ENCODE measurements around the gene FAM110A. TPM values are rescaled to one million over a fixed set of nuclear protein-coding genes. Genes with fewer than 3 reads are reported as not detected.

The FAM110A gene
- total and polyA plus RNA-seq, 2 of the 8 experiments (the other 6 are each of a cell fraction or from before 2014, with no cell fraction given) = 10.1 to 10.9 TPM

- H4K5ac ChIP-seq (ENCODE audit: insufficient read length, low read depth, low read length) = no peak overlapping the region
- no peak overlapping the region for H3K4ac ChIP-seq (replicated peaks; ENCODE audit: insufficient read length, low read depth, low read length)
- WGBS, 2 experiments (ENCODE audit: extremely low coverage in 1 of 2, insufficient coverage in 1 of 2, insufficient read length in 1 of 2, insufficient replicate concordance in 2 of 2, low coverage in 1 of 2, low lambda C conversion rate in 2 of 2, missing lambda C conversion rate in 1 of 2) = 80% methylated on average over 12 of the region's 12 CpGs; no CpG with 5 or more reads in 1 of the 2 experiments
- H3K18ac ChIP-seq (ENCODE audit: extremely low read depth, low read length) = no peak overlapping the region
- H3K9me3 ChIP-seq (ENCODE audit: insufficient read depth in 2 of 2, low read depth in 1 of 2, low read length in 1 of 2) = no peaks in the 10 kb centered on the region
- H2BK12ac ChIP-seq (ENCODE audit: low read depth, low read length) = no peak overlapping the region
- H3K79me1 ChIP-seq (ENCODE audit: low read depth, low read length) = no peaks in the 10 kb centered on the region; the same call in 1 of the 2 replicates
- no peaks in the 10 kb centered on the region for H3K79me2 ChIP-seq (ENCODE audit: control insufficient read depth in 1 of 2, insufficient read depth in 2 of 2, low read length in 2 of 2)
- no peak overlapping the region for H2AFZ ChIP-seq (ENCODE audit: low read length)
- H3K56ac ChIP-seq (replicated peaks; ENCODE audit: insufficient read length, low read depth, low read length) = no peak overlapping the region
- no peak overlapping the region for H3K14ac ChIP-seq (ENCODE audit: insufficient read length)
- no peak overlapping the region for H2BK15ac ChIP-seq (ENCODE audit: low read length)
- no peak for FAIRE-seq
- no peak overlapping the region for H3K4me3 ChIP-seq (ENCODE audit: extremely low read depth in 1 of 4, insufficient read depth in 2 of 4, low read depth in 3 of 4, low read length in 4 of 4)
- no peak overlapping the region for H2BK5ac ChIP-seq (ENCODE audit: low read depth, low read length)
- H3K27ac ChIP-seq (ENCODE audit: low read depth, low read length) = no peak overlapping the region
- no peak overlapping the region for H3K23ac ChIP-seq (ENCODE audit: insufficient read length)
- peaks cover 0 to 2% of the 10 kb centered on the region in 2 experiments for H4K20me1 ChIP-seq (replicated peaks in 1 of 2; ENCODE audit: control insufficient read depth in 1 of 2, insufficient read depth in 2 of 2, low read length in 2 of 2)
- no peak overlapping the region for H4K8ac ChIP-seq (ENCODE audit: extremely low read depth, insufficient read depth, low read length)
- H3K4me2 ChIP-seq (ENCODE audit: insufficient read depth in 1 of 2, low read depth in 2 of 2, low read length in 2 of 2) = no peak overlapping the region
- no peak overlapping the region for H2AK5ac ChIP-seq (ENCODE audit: low read depth, low read length)
- ChIA-PET CTCF (ENCODE audit: partially characterized antibody) (interaction anchor here (0.5 to 2.4 kb wide), 2 partner anchors 8 to 62 kb away, joined by 4 to 5 read pairs; no protein-coding TSS in a partner anchor), POLR2A (ENCODE audit: partially characterized antibody) (interaction anchor here (1.5 to 1.7 kb wide), 2 partner anchors 9 to 23 kb away, joined by 4 to 5 read pairs; partner anchors contain the start of gene FAM110A)
- H2BK120ac ChIP-seq (replicated peaks; ENCODE audit: low read depth, low read length) = no peak overlapping the region
- H3K36me3 ChIP-seq (ENCODE audit: control insufficient read depth in 2 of 4, insufficient read depth in 4 of 4, low read length in 3 of 4) = no peaks in the 10 kb centered on the region
- no peak overlapping the region for H3K9ac ChIP-seq (replicated peaks in 1 of 4; ENCODE audit: extremely low read depth in 1 of 4, low read depth in 3 of 4, low read length in 3 of 4)
- no peak for DNase-seq (ENCODE audit: low read depth in 1 of 2, low spot score in 2 of 2)
- peaks cover 0 to 3% (median 1%) of the 10 kb centered on the region in 4 experiments; a peak in 3 of 7 replicates for H3K4me1 ChIP-seq (replicated peaks in 1 of 4; ENCODE audit: control insufficient read depth in 3 of 4, insufficient read depth in 4 of 4, low read length in 3 of 4)
- H2BK20ac ChIP-seq (ENCODE audit: low read length) = no peak overlapping the region; the same call in 1 of the 2 replicates
- no peaks in the 10 kb centered on the region; a peak in 1 of 7 replicates for H3K27me3 ChIP-seq (replicated peaks in 1 of 4; ENCODE audit: control insufficient read depth in 3 of 4, extremely low read depth in 1 of 4, insufficient read depth in 3 of 4, low read length in 3 of 4)
- H4K91ac ChIP-seq (replicated peaks; ENCODE audit: insufficient read length, low read length) = no peak overlapping the region
- no peaks in the 10 kb centered on the region for H3K23me2 ChIP-seq (ENCODE audit: low read depth, low read length)
- no peak for TF ChIP-seq BACH1 (IDR thresholded peaks at IDR 0.05; ENCODE audit: low read length)
- TF ChIP-seq KDM5A (IDR thresholded peaks at IDR 0.05; ENCODE audit: low read length) = no peak
- TF ChIP-seq CREB1 (IDR thresholded peaks at IDR 0.05) = no peak
- no peak for TF ChIP-seq CBX8 (IDR thresholded peaks at IDR 0.05; ENCODE audit: borderline replicate concordance, low read depth, low read length)
- TF ChIP-seq SRF (IDR thresholded peaks at IDR 0.05; ENCODE audit: low read depth, low read length) = no peak
- no peak for TF ChIP-seq CTBP2 (IDR thresholded peaks at IDR 0.05; ENCODE audit: borderline replicate concordance, insufficient read depth, insufficient read length, low read length)
- no peak for TF ChIP-seq SP1 (IDR thresholded peaks at IDR 0.05; ENCODE audit: low read depth, low read length)
Measured at GRCh38 chr20:856361-856775, 22.9 kb downstream of the FAM110A start.
